ENCODE measurements around the gene MAD1L1.

Gene MAD1L1

DNA sequence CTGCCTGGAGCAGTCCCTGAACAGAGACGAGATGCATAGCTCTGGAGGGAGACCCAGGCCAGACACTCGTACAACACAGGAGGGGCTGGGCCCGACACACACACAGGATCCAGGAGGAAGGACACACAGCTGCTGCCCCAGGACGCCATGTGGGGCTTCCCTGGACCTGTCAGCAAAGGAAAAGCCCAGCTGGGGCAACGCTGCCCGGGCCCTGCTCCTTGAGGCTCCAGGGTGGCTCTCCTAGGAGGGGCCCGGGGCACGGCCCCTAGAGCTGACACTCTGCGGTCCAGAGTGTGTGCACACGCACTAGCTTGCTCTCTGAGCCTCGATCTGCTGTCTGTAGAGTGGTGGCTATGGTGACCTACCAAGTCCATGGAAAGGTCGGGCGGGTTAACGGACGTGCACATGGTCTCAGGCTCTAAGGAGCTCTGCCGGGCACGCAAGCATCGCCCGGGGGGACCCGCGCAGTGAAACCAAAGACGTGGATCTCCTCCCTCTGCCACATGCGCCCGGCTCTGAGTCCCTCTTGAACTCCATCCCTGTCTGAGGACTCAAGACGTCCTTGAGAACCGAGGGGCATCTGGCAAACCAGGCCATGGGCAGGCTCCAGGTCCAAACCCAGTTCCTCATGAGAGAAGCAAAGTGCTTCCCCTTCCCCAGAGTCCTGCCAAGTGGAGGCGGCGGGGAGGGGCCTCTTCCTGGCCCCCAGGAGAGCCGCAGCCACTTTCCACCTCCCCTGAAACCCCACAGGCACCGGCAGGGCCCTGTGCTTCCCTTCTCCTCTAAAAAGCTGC, 283.7 kb downstream of the MAD1L1 start:
- in situ Hi-C loops (cut with MboI; ENCODE audit: low sequenced_read_pairs) = no loop called here

- in situ Hi-C loops (cut with MboI; ENCODE audit: low sequenced_read_pairs) = no loop called here
Measured at GRCh38 chr7:1948301-1948796, 284.4 kb downstream of the MAD1L1 start.

DNA sequence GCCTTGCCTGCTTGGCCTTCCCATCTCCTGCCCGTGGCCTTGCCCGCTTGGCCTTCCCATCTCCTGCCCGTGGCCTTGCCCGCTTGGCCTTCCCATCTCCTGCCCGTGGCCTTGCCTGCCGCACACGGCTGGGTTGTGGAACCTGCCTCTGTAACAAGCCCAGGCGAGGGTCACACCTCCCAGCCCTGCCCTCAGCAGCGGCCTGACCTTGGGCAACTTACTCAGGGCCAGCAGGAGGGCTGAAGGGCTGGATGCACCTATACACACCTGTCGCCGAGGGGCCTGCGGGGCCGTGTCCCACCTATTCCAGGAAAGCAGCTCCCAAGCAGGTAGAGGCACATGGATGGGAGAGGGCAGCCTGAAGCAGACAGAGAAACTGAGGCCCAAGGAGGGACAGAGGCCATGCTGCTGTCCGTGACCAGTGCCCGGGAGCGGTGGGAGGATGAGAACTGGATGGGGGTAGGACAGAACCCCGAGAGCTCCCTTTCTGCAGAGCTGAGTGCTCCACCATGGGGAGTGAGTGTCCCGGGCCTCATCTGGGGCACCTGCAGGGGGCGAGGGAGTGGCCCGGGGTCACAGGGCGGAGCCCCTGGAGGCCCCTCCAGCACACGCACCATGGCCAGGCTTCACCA, 285.0 kb downstream of the MAD1L1 start:
- in situ Hi-C loops (cut with MboI; ENCODE audit: low sequenced_read_pairs) = no loop called here

DNA sequence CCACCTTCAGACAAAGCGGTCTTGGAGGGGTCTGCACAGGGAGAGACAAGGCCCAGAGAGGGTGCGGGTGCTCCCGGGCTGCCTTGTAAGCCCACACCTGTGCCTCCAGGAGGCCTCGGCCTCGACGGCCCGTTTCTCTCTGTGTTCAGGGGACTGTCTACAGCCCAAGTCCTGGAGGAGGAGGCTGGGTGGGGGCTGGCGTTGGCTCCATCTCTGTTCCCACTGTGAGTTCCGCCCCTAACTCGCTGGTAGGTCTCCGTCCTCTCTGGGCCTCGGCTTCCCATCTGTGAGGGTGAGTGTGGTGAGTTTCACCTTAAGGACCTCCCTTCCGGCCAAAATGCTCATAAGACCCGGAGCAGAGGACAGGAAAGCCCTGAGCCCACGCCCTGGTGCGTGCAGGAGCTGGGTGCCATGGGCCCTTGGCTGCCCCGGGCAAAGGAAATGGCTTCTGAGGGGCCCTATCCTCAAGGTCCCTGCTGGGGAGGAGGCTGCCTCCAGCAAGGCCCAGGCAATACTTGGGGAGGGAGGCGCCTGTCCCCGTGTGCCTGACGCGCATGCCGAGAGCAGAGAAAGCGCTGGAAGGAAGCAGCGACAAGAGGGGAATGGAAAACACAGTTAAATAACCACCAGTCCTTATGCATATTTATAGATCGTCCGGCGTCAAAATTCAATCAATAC, 285.8 kb downstream of the MAD1L1 start:
- in situ Hi-C loops (cut with MboI; ENCODE audit: low sequenced_read_pairs) = no loop called here

GRCh38 chr7:1946025-1946772, 286.5 kb downstream of the MAD1L1 start:
- in situ Hi-C loops (cut with MboI; ENCODE audit: low sequenced_read_pairs) = no loop called here

GRCh38 chr7:1945558-1945957, 287.2 kb downstream of the MAD1L1 start:
- in situ Hi-C loops (cut with MboI; ENCODE audit: low sequenced_read_pairs) = no loop called here

DNA sequence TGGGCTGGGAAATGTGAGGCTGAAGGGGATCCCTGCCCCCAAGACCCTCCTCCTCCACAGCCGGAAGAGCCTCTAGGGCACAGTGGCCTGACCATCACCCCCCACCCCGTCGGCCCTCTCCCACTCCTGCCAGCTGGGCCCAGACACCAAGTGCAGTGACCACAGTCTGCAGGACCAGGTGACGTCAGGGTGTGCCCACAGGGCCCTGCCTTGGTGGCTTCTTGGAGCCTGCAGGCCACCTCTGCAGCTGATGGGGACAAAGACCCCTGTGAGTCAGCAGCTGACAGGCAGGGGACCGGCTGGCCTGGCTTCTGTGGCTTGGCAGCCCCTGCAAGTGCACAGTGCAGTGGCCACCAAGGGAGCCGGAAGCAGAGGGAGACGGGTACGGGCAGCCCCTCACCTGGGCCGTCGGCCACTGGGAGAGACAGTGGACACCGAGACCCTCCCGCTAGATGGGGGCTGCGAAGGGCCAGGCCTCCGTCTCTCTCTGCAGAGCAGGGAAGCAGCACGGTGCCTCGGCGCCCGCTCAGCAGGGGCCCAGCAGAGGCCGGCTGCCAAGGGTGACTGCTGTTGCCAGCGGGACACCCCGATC, 288.0 kb downstream of the MAD1L1 start:
- in situ Hi-C loops (cut with MboI; ENCODE audit: low sequenced_read_pairs) = no loop called here

DNA sequence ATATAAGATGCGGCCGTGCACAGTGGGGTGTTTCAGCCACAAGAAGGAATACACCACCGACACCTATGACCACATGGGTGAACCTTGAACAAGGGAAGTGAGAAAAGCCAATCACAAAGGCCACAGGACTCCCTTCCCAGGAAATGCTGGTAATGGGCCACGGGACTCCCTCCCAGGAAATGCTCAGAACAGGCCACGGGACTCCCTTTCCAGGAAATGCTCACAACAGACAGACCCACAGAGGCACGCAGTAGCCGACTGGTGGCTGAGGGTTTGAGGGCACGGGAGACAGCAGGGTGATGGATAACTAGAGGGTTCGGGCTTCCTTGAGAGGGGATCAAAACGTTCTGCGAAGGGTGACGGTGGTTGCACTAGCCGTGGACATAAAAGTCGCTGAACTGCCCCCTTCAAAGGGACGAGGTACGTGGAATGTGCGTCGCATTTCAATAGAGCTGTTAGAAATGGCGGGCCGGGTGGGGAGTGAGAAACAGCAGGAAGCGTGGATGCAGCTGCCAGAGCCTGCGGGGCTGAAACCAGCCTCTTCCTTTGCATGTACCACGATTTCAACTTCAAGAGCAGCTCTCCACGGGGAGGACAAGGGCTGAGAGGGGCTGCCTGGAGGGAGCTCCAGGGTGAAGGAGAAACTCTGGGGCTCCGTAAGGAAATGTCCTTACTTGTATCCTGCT, 288.7 kb downstream of the MAD1L1 start:
- in situ Hi-C loops (cut with MboI; ENCODE audit: low sequenced_read_pairs) = no loop called here

DNA sequence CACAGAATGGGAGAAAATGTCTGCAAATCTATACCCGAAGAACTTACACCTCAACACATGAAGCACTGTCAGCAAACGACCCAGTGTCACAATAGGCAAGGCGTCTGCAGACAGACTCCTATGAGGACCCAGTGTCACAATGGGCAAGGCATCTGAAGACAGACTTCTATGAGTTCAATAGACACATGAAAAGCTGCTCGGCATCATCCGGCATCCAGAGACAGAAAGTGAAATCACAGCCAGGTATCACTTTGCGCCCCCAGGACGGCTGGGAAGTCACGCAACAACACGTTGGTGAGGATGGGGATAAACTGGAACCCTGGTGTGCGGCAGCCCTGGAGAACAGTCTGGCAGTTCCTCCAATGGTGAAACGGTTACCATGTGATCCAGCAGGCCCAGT, 289.4 kb downstream of the MAD1L1 start:
- in situ Hi-C loops (cut with MboI; ENCODE audit: low sequenced_read_pairs) = no loop called here

DNA sequence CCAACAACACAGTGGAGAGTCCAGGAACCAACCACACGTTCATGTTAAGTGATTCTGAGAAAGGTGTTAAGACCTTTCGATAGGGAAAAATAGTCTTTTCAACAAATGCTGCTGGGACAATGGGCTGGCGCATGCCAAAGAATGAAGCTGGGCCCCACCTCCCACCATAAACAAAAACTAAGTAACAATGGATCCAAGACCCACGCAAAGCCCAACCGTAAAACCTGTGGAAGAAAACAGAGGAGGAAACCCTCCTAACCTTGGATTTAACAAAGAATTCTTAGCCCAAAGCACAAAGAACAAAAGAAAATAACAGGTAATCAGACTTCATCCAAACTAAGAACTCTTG, 289.8 kb downstream of the MAD1L1 start:
- in situ Hi-C loops (cut with MboI; ENCODE audit: low sequenced_read_pairs) = no loop called here

DNA sequence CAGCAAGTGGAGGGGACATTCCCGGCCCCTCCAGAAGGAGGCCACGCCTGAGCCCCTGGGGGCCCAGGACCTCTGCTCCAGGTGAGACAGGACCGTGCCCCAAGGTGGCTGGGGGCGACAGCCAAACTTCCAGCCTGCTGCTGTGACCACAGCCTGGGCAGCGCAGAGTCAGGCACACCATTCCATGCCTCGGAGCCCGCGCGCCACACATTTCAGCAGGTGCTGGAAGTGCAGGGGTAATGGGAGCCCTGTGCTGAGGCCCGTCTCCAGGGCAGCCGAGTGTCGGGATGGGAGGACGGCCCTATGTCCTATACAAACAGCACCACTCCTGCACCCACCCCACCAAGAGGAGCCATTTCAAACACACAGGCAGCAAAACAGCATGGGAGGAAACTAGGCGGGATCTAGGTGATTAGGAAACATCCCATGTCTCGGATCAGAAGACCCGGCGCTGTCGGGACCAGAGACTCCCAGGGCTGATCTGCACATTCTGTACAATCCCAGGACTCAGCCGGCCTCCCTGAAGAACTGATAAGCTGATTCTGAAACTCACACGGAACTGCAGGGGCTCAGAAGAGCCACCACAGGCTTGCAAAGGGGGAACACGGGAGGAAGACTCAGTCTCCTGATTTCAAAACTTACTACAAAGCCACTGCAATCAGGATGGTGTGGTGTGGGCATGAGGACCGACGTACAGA, 290.4 kb downstream of the MAD1L1 start:
- in situ Hi-C loops (cut with MboI; ENCODE audit: low sequenced_read_pairs) = no loop called here

GRCh38 chr7:1941464-1942242, 291.1 kb downstream of the MAD1L1 start:
- in situ Hi-C loops (cut with MboI; ENCODE audit: low sequenced_read_pairs) = no loop called here

- in situ Hi-C loops (cut with MboI; ENCODE audit: low sequenced_read_pairs) = no loop called here
Measured at GRCh38 chr7:1940863-1941262, 291.9 kb downstream of the MAD1L1 start.

DNA sequence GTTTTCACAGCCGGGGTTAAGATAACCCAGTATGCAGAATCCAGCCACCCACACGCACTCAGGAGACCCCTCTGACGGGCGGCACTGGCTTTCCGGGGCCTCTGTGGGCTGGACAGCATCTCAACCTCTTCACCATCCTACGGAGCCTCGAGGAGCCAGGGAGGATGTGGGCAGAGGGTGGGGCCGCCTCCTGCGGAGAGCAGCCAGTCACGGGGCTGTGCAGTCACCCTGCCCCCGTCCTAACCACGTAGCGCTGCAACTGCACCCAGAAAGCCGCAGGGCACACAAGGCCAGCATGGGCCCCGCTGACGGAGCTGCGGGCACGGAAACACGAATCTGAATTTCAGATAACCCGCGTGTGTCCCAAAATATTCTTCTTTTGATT, 292.4 kb downstream of the MAD1L1 start:
- in situ Hi-C loops (cut with MboI; ENCODE audit: low sequenced_read_pairs) = no loop called here

- in situ Hi-C loops (cut with MboI; ENCODE audit: low sequenced_read_pairs) = no loop called here
Measured at GRCh38 chr7:1939434-1940401, 293.0 kb downstream of the MAD1L1 start.

GRCh38 chr7:1938788-1939433, 293.8 kb downstream of the MAD1L1 start:
- in situ Hi-C loops (cut with MboI; ENCODE audit: low sequenced_read_pairs) = no loop called here

GRCh38 chr7:1937252-1937605, 295.5 kb downstream of the MAD1L1 start:
- in situ Hi-C loops (cut with MboI; ENCODE audit: low sequenced_read_pairs) = no loop called here

All from HL-60/S4 treated with retinoic acid at 250 ng/mL for 4 days and 3 days (cell line).